Panc1 (cell line): ENCODE measurements around the gene CHPF2.

Experiments used
- CTCF ChIP-seq: fragments of 450-650 bp; IDR thresholded peaks from 2 replicates; pipeline ENCODE4 v1.5.1; 2017; ENCODE audit warnings: mild to moderate bottlenecking
- POLR2AphosphoS5 ChIP-seq: IDR thresholded peaks from 2 replicates; pipeline ENCODE4 v1.6.1; 2012; ENCODE audit warnings: mild to moderate bottlenecking, low read depth, low read length, moderate library complexity
- REST ChIP-seq, 2 experiments: IDR thresholded peaks; 2 replicates each; pipeline ENCODE4 v1.6.1; 2011 to 2012; ENCODE audit warnings: low read depth in 2 of 2, control low read depth in 1 of 2, low read length in 1 of 2, mild to moderate bottlenecking in 1 of 2, moderate library complexity in 1 of 2; ENCODE audit not compliant: insufficient read depth in 1 of 2
- SIN3A ChIP-seq: IDR thresholded peaks from 2 replicates; pipeline ENCODE4 v1.6.1; 2012; ENCODE audit warnings: low read depth, mild to moderate bottlenecking, low read length, moderate library complexity, borderline replicate concordance; ENCODE audit not compliant: insufficient read depth
- TCF7L2 ChIP-seq: IDR thresholded peaks from 2 replicates; pipeline ENCODE4 v1.6.1; 2011; ENCODE audit warnings: mild to moderate bottlenecking, low read depth, low read length, inconsistent platforms

GRCh38 chr7:151202836-151203235, 29.4 kb upstream of the CHPF2 start:
- no peak for TF ChIP-seq CTCF
- TF ChIP-seq POLR2AphosphoS5, result no peak
- TF ChIP-seq REST (IDR thresholded peaks at IDR 0.05; ENCODE audit: insufficient read depth in 1 of 2, low read depth in 2 of 2, low read length in 1 of 2), result no peak
- TF ChIP-seq TCF7L2, result no peak
- no peak for TF ChIP-seq SIN3A
